Measurements from ENCODE around the gene CDC42BPA. TPM values are rescaled to one million over a fixed set of nuclear protein-coding genes. Genes with fewer than 3 reads are reported as not detected.

Gene CDC42BPA
- polyA plus RNA-seq, 1 donor = 24.3 TPM

DNA sequence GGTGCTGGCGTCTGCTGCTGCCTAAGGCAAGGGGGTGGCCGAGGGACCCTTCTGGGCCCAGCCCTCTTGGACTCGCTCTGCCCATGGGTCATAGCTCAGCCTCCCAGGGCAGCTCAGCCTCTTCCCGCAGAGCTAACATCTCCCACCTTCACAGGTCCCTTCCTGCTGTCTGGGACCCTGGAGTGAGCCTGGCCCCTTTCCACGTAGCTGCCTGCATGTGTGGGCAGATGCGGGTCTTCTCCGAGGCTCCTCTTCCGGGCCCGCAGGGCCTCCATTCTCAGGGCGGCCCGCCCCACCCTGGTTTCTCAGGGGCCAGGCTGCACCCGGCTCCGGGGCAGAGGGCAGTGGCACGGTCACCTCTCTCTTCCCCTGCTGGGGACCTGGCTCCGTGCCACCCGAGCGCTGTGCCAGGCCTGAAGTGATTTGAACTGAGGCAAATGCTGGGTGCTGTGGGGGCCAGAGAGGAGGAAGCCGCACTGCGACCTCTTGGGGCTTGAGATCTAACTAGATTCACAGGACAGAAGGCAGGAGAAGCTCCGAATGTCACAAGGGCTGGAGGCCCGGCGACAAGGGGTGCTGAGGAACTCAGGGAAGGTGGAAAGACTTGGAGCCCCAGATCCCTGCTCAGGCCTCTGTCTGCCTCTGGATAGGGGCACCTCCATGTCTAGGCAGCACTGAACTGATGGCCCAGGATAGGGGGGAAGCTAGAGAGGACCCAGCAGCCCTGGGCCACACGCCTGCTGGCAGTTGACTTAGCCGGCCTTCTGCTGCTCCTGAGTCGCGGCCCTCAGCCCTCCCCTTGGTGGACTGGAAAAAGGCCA is 337.5 kb downstream of the CDC42BPA start:
- no peaks in the 10 kb centered on the region for H3K27me3 ChIP-seq (ENCODE audit: control insufficient read depth, insufficient read depth, low read length)
- WGBS (ENCODE audit: insufficient coverage, low lambda C conversion rate) = no CpG with 5 or more reads among the region's 26 CpGs
- no peaks in the 10 kb centered on the region for H3K4me1 ChIP-seq (ENCODE audit: control insufficient read depth, insufficient read depth, low read length)
- no peak overlapping the region for H3K27ac ChIP-seq (ENCODE audit: low read length)
- peaks cover 6% of the 10 kb centered on the region for H3K9me3 ChIP-seq (ENCODE audit: control insufficient read depth, low read depth, low read length)
- no peak for DNase-seq
- H3K4me3 ChIP-seq (ENCODE audit: low read length) = no peak overlapping the region
- H3K36me3 ChIP-seq (ENCODE audit: control insufficient read depth, insufficient read depth, low read length) = peaks cover 54% of the 10 kb centered on the region

GRCh38 chr1:226980122-226980560 is 338.2 kb downstream of the CDC42BPA start:
- Histone ChIP-seq H3K27me3 (ENCODE audit: control insufficient read depth, insufficient read depth, low read length) (no peaks in the 10 kb centered on the region), H3K27ac (ENCODE audit: low read length) (no peak overlapping the region), H3K4me3 (ENCODE audit: low read length) (no peak overlapping the region), H3K4me1 (ENCODE audit: control insufficient read depth, insufficient read depth, low read length) (peaks cover 5% of the 10 kb centered on the region), H3K9me3 (ENCODE audit: control insufficient read depth, low read depth, low read length) (peaks cover 3% of the 10 kb centered on the region), H3K36me3 (ENCODE audit: control insufficient read depth, insufficient read depth, low read length) (peaks cover 48% of the 10 kb centered on the region)
- DNase-seq = no peak
- WGBS (ENCODE audit: insufficient coverage, low lambda C conversion rate) = no CpG with 5 or more reads among the region's 4 CpGs

DNA sequence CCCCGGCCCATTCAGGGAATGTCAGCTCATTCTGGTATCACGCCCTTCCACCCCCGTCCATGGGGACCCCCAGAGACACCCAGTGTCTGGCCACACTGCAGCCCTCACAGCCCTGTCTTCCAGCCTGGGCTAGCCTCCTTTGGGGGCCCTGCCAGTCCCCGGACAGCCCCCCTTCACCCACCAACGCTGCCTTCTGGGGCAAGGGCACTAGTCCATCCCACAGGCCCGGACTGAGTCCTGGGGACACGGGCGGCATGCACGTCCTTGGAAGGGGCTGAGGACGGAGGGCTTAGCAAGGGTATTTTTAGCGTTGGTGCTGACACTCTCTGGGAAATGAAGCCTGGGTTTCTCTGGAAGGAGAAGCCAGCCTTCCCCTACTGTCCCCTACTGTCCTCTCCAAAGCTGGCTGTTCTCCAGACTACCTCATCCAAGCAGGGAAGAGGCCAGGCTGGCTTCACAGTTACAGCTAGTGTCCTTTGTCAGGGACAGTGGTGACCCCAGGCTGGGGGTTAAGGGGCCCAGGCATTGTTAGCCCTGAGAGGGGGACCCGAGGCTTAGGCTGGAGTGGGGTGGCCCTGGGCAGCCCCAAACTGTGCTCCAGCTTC is 338.7 kb downstream of the CDC42BPA start:
- peaks cover 10% of the 10 kb centered on the region for H3K4me1 ChIP-seq (ENCODE audit: control insufficient read depth, insufficient read depth, low read length)
- no peak overlapping the region for H3K27ac ChIP-seq (ENCODE audit: low read length)
- peaks cover 3% of the 10 kb centered on the region for H3K9me3 ChIP-seq (ENCODE audit: control insufficient read depth, low read depth, low read length)
- H3K27me3 ChIP-seq (ENCODE audit: control insufficient read depth, insufficient read depth, low read length) = no peaks in the 10 kb centered on the region
- H3K4me3 ChIP-seq (ENCODE audit: low read length) = no peak overlapping the region
- no CpG with 5 or more reads among the region's 12 CpGs for WGBS (ENCODE audit: insufficient coverage, low lambda C conversion rate)
- DNase-seq = no peak
- H3K36me3 ChIP-seq (ENCODE audit: control insufficient read depth, insufficient read depth, low read length) = peaks cover 44% of the 10 kb centered on the region

DNA sequence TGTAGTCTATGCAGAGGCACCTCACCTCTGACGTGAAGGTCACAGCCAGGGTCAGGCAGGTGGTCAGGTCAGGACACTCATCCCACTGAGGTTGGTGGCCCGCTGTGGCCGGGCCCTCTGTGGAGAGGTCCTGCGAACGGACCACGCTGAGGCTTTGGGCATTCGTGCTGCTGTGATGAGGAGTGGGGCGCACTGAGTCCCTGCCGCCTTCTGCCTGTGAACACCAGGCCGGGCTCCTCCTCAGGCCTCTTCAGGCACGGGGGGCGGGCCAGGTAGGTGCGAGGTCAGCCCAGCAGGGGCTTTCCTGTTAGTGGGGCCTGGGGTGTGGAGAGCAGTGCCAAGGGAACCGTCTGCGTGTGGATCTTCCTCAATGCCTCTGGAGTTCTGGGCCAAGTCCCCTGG is 339.2 kb downstream of the CDC42BPA start:
- Histone ChIP-seq H3K36me3 (ENCODE audit: control insufficient read depth, insufficient read depth, low read length) (peaks cover 40% of the 10 kb centered on the region), H3K27ac (ENCODE audit: low read length) (no peak overlapping the region), H3K4me3 (ENCODE audit: low read length) (no peak overlapping the region), H3K27me3 (ENCODE audit: control insufficient read depth, insufficient read depth, low read length) (no peaks in the 10 kb centered on the region), H3K9me3 (ENCODE audit: control insufficient read depth, low read depth, low read length) (peaks cover 3% of the 10 kb centered on the region), H3K4me1 (ENCODE audit: control insufficient read depth, insufficient read depth, low read length) (peaks cover 15% of the 10 kb centered on the region)
- DNase-seq = no peak
- no CpG with 5 or more reads among the region's 15 CpGs for WGBS (ENCODE audit: insufficient coverage, low lambda C conversion rate)

- DNase-seq = no peak
- Histone ChIP-seq H3K4me1 (ENCODE audit: control insufficient read depth, insufficient read depth, low read length) (peaks cover 20% of the 10 kb centered on the region), H3K4me3 (ENCODE audit: low read length) (no peak overlapping the region), H3K9me3 (ENCODE audit: control insufficient read depth, low read depth, low read length) (peaks cover 3% of the 10 kb centered on the region), H3K27ac (ENCODE audit: low read length) (no peak overlapping the region), H3K27me3 (ENCODE audit: control insufficient read depth, insufficient read depth, low read length) (no peaks in the 10 kb centered on the region), H3K36me3 (ENCODE audit: control insufficient read depth, insufficient read depth, low read length) (peaks cover 36% of the 10 kb centered on the region)
- no CpG with 5 or more reads among the region's 10 CpGs for WGBS (ENCODE audit: insufficient coverage, low lambda C conversion rate)
Observed at GRCh38 chr1:226978432-226979114, 339.7 kb downstream of the CDC42BPA start.

- 97% methylated on average over 5 of the region's 20 CpGs for WGBS (ENCODE audit: insufficient coverage, low lambda C conversion rate)
- peaks cover 23% of the 10 kb centered on the region for H3K4me1 ChIP-seq (ENCODE audit: control insufficient read depth, insufficient read depth, low read length)
- H3K27ac ChIP-seq (ENCODE audit: low read length) = no peak overlapping the region
- H3K36me3 ChIP-seq (ENCODE audit: control insufficient read depth, insufficient read depth, low read length) = peaks cover 28% of the 10 kb centered on the region
- DNase-seq = no peak
- H3K27me3 ChIP-seq (ENCODE audit: control insufficient read depth, insufficient read depth, low read length) = no peaks in the 10 kb centered on the region
- peaks cover 3% of the 10 kb centered on the region for H3K9me3 ChIP-seq (ENCODE audit: control insufficient read depth, low read depth, low read length)
- H3K4me3 ChIP-seq (ENCODE audit: low read length) = no peak overlapping the region
Observed at GRCh38 chr1:226977643-226978431, 340.5 kb downstream of the CDC42BPA start.

DNA sequence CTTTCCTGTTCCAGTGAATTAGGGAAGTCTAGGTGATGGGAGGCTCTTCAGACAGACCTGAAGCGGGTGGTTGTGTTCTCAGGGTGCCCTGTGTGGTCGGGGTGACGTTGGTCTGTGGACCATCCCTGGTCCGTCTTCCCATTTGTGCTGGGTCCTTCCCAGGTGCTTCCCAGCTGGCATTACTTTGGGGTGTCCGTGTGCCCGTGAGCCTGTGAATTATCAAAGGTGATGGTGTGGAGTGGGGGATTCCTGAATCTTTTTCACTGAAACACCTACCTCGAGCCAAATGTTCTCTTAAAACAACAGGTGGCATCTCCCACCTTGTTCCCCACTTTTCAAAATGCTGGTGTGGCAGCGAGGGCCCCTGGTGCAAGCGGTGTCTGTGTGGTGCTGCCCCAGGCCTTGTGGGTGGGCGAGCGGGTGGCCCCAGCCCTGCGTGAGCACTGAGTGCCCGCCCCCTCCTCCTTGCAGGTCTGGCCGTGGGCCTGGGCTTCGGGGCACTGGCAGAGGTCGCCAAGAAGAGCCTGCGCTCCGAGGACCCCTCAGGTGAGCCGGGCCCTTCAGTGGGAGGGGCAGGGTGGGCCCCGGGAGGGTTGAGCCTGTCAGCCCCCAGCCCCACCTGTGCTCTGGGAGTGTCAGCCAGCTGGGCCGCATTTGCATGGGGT is 341.2 kb downstream of the CDC42BPA start:
- WGBS (ENCODE audit: insufficient coverage, low lambda C conversion rate) = no CpG with 5 or more reads among the region's 21 CpGs
- Histone ChIP-seq H3K4me1 (ENCODE audit: control insufficient read depth, insufficient read depth, low read length) (peaks cover 23% of the 10 kb centered on the region), H3K27me3 (ENCODE audit: control insufficient read depth, insufficient read depth, low read length) (no peaks in the 10 kb centered on the region), H3K4me3 (ENCODE audit: low read length) (no peak overlapping the region), H3K36me3 (ENCODE audit: control insufficient read depth, insufficient read depth, low read length) (peaks cover 22% of the 10 kb centered on the region), H3K9me3 (ENCODE audit: control insufficient read depth, low read depth, low read length) (peaks cover 4% of the 10 kb centered on the region), H3K27ac (ENCODE audit: low read length) (no peak overlapping the region)
- DNase-seq = no peak

DNA sequence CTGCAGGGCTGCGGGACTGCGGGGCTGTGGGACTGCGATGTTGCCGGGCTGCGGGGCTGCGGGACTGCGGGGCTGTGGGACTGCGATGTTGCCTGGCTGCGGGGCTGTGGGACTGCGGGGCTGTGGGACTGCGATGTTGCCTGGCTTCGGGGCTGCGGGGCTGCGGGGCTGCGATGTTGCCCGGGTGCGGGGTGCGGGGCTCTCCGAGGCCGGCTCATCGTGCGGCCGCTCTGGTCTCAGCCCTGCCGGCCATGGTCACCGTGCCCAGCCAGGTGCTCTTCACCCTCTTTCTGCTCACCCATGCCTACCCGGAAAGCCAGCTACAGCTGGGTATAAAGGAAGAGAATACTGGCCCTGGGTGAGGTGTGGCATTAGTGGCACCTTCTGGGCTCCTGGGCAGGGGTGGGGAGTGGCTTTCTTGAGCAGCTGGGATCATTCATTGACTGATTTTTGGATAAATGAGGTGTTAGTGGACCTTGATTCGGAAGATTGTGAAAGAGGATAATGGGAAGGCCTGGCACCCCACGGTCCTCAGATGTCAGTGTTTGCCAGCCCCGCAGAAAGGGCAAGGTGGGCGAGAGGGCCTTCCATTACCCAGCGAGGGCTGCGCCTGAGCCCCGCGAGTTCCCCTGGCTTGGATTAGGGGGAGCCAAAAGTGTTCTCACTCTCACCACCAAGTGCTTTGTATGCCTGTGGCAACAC is 341.9 kb downstream of the CDC42BPA start:
- H3K36me3 ChIP-seq (ENCODE audit: control insufficient read depth, insufficient read depth, low read length) = peaks cover 22% of the 10 kb centered on the region
- WGBS (ENCODE audit: insufficient coverage, low lambda C conversion rate) = no CpG with 5 or more reads among the region's 34 CpGs
- no peaks in the 10 kb centered on the region for H3K27me3 ChIP-seq (ENCODE audit: control insufficient read depth, insufficient read depth, low read length)
- no peak for DNase-seq
- no peak overlapping the region for H3K27ac ChIP-seq (ENCODE audit: low read length)
- H3K4me3 ChIP-seq (ENCODE audit: low read length) = no peak overlapping the region
- H3K4me1 ChIP-seq (ENCODE audit: control insufficient read depth, insufficient read depth, low read length) = peaks cover 23% of the 10 kb centered on the region
- H3K9me3 ChIP-seq (ENCODE audit: control insufficient read depth, low read depth, low read length) = peaks cover 8% of the 10 kb centered on the region
